NCI-H345 treated with DMSO at 0.1 percent for 48 hours (cell line): ENCODE results near the gene EFNA5.

Experiments
- DNase-seq: peaks from one replicate; lab custom pipeline; 2025; ENCODE audit not compliant: unreplicated experiment; lab: John Stamatoyannopoulos, UW

The EFNA5 gene

DNA sequence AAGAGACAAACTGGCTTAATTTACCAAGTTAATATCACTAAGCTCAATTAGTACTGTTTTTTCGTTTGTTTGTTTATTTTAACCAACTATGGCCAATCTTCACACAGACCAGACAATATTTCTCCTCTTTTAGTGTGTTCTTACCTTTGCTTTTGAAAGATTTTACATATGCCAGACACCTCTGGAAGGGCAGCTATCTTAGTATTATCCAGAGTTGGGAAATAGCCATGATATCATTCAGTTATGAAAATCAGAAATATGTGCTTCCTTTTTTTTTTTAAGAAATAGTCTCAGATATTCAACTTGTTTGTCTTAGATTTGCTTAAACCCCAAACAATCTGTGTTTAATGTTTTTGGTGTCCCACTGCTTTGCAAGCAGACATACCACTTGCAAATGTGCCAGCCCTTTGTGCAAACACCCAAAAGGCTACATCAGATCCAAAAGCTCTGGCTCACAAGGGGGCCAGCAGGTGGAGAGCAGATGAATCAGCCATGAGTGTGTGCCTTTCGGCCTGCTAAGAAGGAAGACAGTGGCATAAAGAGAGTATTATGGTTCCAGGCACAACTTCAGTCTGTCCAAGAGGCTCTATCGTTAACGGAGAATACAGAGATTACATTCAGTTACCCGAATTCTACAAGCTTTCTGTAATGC, 147.6 kb downstream of the EFNA5 start:
- DNase-seq = peak; percentile 34

DNA sequence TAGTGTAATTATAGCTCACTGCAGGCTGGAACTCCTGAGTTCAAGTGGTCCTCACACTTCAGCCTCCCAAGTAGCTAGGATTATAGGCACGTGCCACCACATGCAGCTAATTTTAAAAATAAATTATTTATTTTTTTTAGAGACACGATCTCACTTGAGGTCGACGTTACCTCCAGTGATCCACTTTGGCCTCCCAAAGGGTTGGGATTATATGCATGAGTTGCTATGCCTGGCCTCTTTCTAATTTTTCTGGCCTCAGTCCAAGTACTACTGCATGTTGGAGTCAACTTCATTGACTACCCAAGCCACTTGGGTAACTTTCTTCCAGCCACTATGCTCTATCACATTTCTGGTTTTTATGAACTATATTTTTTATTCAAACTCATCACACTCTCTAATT, 148.3 kb downstream of the EFNA5 start:
- no peak for DNase-seq

DNA sequence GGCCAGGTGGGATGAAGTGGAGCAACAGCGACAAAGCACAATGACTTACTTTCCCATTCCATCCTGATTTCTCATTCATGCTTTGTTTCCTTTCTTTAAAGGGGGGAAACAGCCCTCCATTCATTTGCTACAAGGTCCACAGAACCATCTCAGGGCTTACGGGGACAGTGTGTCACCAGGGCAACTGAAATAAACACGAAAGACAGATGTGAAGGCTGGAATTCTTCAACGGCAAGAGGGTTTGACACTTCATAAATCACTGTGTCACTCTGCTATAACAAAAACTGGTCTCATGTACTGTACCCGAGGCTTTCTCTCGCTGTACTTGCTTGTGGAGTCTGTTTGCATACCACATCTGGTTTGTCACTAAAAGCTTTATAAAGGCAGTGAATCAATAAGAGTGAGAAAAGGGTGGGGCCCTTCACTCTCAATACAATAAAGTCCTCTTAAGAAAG, 150.8 kb downstream of the EFNA5 start:
- peak; percentile 54 for DNase-seq

DNA sequence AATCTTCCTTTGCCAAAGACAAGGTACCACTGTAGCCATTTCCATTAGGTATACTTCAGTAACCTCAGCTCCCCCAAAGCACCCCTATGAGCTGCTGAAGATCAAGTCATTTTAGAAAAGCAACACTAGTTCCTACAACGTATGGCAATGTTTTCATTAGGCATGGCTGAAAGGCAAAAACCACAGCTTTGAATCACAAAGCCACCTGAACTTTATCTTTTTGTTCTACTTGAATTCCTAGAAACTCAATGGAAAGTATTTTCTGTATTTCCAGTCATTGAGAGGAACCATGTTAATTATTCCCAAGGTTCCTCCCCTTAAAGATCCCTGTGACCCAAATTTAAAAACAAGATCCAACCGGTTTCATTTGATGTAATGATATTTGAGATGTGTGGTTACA, 152.1 kb downstream of the EFNA5 start:
- DNase-seq = no peak

DNA sequence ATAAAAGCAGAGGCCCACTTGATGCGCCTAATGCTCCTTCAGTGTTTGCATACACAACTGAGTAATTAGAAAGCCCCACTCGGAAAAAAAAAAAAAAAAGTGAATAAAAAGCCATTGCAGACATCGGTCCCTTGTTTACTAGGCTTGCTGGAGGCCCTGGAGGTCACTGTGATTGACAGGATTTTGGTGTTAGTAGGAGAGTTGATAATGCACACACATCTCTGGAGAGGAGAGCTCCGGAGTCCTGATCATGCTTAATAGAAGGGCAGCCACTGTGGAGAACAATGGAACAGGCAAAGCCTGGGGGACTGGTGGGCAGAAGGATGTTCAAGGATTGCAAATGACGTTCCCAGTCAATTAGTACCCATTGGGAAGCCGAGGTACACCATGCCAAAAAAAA, 152.5 kb downstream of the EFNA5 start:
- no peak for DNase-seq

DNA sequence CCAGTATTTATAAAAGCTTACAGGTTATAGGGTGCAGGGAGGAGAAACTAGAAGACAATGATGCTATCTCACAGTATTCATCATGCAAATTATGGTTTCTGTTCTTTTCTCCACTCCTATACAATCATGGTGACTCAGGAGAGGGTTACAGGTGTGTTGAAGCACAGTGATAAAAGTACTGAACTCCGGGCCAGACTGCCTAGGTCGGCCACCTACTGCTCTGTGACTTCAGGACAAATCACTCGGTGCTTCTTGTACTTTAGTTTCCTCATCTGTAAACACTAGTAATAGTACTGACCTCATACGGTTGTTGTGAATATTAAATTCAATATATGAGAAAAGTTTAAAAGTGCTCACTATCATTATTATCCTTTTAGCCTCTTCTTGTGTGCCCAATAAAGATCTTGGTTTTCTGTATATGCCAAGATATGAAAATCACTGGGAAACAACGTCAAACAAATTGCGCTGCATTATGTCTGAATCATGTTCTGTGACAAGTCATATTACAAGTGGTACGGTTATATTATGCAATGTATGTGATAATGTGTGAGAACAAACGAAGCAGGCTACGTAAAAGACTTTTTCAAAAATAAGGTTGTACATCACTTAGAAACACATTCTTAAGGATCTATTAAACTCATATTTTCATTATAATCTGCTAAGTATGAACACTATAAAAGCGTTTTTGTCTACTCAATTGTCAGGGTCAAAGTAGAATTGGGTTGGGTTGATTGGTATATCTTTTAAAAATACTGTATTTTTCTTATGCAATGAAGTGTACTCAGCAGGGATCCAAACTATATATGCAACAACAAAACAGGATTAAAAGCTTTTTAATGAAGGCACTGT, 153.3 kb downstream of the EFNA5 start:
- no peak for DNase-seq

DNA sequence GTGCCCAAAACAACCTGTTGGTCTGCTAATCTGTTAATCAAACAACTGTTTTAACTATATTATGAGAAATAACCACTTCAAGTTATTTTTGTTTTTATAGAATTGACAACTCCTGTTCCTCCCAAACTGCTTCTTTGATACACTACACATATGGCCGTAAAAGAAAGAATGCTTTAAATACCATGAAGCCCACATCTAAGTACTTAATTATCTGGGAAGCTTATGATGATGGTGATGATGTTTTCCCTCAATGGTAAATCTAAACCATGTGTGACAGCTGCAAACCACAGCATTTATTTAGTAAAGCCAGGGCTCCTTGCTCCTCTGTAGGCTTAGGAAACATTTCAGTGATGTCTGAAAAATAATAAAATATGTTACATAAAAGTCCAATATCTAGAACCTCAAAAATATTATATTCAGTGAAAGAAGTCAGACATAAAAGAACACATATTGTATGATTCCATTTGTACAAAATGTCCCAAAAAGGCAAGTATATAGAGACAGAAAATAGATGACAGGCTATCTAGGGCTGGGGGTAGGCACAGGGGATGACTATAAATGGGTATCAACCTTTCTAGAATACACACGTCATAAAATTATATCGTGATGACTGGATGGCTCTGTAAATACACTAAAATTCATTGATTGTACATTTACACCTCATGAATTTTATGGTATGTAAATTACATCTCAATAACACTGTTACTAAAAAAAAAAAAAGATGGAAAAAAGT, 154.1 kb downstream of the EFNA5 start:
- DNase-seq = no peak

DNA sequence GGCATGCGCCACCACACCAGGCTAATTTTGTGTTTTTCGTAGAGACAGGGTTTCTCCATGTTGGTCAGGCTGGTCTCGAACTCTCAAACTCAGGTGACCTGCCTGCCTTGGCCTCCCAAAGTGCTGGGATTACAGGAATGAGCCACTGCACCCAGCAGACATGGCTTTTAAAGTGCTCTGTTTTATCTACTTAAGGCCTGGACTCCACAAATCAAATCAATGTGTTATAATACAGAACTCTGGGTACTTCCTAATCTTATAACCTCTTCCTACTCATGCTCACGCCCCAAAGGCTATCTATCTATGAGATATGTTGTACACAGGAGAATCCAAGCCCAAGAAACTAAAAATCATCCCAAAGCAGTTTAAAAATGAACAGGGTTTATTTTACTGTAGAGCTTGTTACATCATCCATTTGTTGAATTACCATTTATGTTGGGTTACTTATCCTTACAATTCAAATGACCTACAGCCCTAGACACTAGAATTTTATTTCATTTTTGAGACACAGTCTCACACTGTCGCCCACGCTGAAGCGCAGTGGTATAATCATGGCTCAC, 155.1 kb downstream of the EFNA5 start:
- DNase-seq = no peak

DNA sequence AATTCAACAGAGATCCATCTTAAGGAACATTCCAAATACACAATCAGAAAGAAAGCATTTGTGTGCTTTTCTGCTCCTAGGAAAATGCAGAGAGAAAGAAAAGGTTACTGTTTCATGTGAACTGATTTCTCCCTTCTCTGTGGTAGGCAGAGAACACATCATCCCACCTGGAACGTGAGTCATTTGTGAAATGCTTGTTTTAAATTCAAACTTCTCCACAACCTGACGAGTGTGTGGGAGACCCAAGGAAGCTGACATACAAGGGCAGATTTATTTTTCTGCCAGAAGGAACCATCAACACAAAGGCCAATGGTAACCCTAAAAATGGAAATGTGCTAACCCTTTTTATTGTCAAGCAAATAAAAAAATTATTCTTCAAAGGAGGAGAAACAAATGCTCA, 156.4 kb downstream of the EFNA5 start:
- no peak for DNase-seq

DNA sequence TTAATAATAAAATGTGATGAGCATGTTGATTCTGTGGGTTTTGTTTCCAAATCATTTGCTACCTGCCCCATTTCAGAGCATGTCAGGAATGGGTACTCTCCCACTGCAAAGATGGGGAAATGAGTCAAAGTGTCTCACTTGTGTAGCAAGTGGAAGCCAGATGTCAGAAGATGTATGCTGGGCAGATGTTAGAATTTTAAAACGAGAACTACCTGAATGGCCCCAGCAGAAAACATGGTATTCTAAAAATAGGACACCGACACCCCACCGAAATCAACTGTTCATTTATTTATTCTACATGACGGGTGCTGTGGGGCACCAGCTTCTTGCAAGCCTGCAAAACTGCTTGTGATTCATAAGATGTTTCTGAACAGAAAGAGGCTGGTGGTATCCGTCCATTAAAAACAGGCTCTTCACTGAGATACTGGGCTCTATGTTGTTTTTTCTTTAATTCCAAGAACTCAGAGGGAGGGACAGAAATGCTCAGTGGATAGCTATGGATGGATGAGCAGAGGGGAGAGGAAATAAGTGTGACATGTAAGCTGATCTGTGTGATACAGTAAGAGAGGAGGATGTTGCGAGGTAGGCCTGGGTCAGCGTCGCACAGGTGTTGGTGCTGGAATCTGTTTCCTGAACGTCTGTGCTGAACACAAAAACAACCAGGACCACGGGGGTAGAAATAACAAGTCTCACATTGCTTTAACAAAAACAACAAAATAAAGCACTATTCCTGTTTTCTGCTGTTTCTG, 157.2 kb downstream of the EFNA5 start:
- DNase-seq = no peak

DNA sequence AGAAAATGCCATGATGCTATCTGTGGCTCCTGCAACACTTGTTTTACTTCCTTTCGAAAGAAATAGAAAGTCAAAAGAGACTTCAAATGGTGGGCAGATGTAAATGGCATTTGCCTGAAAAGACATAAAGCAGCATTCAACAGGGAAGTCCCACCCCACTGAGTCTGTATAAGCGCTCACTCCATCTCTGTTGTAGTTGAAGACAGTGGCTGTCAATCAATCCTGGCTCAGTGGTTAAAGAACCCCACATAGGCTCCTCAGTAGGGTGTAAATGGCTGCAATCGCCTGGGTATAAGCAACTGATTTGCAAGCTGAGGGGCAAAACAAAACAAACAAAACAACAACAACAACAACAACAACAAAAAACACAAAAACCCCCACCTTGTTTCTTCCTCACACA, 158.7 kb downstream of the EFNA5 start:
- DNase-seq = no peak

DNA sequence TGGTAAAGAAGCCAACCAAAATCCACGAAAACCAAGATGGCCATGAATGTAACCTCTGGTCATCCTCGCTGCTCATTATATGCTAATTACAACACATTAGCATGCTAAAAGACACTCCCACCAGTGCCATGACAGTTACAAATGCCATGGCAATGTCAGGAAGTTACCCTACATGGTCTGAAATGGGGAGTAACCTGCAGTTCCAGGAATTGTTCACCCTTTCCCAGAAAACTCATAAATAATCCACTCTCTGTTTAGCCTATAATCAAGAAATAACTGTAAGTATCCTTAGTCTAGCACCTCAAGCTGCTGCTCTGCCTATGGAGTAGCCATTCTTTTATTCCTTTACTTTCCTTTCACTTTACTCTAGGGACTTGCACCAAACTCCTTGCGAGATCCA, 160.6 kb downstream of the EFNA5 start:
- DNase-seq = no peak

DNA sequence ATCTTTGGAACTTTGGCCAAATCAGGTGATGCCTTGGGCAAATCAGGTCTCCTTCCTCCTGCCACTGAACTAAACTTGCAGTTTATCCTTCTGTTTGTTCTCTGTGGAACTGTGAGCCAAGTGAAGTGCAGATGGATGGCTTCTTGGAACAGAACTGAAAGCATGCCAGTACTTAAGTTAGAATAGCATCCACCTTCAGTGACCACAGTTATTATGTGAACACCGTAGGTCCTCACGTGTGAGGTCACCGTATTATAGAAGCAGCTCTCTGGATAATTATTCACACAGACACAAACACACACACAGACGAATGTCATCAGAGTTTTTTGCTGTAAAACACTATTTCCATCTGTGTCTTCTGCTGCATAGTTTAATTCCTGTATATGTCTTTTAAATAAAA, 162.6 kb downstream of the EFNA5 start:
- DNase-seq = no peak

DNA sequence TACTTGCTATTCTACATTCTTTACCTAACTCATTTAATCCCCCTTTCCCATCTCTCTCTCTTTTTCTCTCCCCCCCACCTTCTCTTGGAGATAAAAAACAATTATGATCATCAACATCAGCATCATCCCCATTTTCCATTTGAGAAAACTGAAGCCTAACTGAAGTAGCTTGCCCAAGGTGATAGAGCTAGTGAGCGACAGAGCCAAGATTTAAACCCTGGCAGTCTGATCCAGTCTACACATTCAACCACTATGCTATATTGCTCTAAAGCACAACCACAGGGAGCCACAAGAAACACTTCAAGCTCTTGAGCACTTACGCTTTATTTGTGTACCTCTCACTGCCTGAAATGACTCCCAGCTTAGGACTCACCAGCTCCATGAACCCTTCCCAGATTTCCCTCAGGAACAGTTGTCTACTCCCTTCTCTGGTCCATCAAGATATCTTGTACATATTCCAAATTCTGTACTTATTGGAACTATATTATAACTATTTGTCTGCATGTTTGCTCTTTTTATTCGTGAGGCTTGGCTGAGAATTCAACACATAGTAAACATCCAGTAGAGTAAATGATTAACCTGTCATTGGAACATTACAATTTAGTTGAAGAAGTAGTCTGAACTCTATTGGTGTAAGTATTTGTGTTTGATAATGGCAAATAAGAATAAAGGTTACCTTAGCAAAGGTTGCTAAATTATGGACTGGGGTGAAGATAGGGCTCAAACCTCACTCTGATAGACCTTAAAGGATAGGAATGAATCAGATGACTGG, 164.8 kb downstream of the EFNA5 start:
- peak; percentile 22 for DNase-seq

DNA sequence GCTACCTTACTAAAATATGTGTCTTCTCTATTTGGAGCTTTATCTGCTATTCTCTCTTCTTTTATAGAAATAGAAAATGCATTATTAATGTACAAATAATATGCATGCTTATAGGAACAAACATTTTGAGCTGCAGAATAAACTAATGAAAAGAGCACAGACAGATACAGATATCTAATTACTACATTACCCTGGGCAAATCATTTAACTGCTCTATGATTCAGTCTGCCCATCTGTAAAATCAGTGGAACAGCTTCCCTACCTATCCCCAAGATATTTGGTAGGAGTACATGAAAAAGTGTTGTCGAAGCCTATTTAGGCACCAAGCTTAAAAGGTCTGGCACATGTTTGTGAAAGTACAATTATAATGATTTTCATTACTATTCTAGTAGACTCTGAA, 166.3 kb downstream of the EFNA5 start:
- no peak for DNase-seq

DNA sequence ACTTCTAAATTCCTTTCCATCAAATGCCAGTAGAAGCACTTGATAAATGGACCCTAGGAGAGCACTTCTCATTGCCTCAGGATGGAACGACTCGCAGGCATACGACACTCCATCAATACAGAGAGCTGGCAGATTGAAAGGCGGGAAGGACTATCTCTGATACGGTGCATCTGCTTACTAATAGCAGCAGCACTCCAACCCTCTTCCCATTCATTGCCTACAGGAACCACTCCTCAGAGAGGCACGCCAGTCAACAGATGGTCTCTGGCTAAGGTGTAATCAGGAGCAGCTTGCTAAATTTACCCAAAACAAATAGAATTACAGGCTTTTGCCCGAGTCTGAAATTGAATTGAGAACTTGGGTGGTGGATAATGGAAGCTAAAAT, 168.1 kb downstream of the EFNA5 start:
- peak; percentile 83 for DNase-seq

DNA sequence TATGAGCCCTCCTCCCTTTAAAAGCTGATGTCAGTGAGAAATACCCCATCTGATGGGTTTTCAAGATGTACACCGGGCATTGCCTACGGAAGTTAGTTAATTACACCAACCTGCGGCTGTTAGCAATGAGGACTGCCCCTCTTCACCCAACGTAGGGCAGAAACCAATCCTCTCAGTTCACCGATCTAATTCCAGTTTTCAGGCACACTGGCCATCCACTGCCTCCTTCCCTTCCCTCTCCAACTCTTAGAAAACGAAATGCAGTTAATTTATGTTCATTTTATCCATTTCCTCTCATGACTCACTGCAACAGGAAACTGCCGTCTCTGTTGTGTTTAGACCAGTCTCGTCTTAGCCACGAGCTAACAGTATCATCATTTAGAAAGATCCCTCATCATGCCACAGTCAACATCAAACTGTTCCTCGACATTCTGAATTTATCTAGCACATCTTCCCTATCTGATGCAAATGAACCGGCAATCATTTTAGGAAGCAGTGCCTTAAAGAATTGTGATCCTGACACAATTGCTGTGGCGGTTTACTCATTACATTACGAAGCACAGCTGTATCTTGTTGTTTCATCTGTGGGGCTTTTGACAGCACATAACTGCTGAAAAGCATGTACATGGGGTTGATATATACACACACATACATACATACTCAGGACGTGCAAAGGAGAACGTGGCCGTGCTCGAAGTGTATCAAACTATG, 168.6 kb downstream of the EFNA5 start:
- no peak for DNase-seq

DNA sequence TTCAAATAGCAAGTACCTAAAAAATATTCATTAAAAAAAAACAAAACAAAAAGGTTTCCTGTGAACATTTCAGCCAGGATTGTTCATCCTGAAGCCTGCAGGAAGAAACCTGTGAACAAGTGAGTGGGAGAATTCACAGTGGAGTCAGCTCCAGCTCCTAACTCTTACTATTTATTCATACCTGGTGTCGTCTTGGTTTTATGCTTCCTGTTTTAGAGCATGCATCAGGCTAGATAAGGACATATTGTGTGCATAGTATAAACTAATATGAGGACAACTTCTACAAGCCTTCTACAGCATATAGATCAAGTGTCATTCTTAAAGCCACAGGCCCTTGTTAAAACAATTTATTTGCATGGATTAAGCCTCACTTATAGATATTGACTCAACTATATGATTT, 169.9 kb downstream of the EFNA5 start:
- DNase-seq = no peak

DNA sequence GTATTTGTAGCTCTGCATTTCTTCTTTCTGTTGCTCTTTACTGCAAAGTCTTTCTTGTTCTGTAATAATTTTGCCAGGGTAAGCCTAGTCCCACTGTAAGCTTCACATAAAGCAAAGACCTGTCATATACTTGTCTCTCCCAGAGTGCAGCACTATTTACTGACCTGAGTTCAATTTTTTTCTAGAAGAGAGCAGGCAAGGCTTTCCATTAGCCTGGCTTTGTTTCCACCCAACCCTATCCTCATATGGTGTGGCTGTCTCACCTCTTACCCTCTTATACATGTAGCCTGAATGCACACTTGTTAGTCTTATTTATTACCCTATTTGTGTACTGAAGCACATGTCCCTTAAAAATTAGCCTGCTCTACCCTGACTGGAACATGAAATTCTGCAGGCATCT, 170.4 kb downstream of the EFNA5 start:
- no peak for DNase-seq

DNA sequence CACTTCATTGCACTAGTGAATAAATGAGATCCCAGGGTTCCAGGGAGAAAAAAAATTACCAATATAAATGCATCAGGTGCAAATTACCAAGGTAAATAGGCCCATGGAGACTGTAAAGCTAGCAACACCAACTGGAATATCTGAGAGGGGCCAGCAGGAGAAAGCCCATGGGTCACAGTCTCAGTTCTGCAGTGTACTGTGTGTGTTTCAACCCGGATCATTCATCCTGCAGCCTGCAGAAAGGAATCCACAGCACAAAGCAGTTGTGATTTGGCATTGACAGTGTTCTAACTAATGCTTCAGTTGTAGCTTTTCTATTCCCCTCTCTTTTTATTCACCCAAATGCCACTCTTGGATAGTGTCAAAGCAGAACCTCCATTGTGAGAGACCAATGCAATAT, 171.0 kb downstream of the EFNA5 start:
- DNase-seq = no peak
